ENCODE results near the gene FXN. TPM values are rescaled to one million over a fixed set of nuclear protein-coding genes. Genes with fewer than 3 reads are reported as not detected.
"Not testable (repeated sequence)": the region's sequence is repeated elsewhere in the genome, so short reads cannot be mapped to it uniquely, and the experiment has no call there.

FXN gene
- total RNA-seq, 1 donor from 2014 or later, result 14.6 TPM

GRCh38 chr9:69065660-69066059 lies 30.1 kb downstream of the FXN start:
- DNase-seq (ENCODE audit: extremely low read depth, low read depth, low spot score), result no peak

- DNase-seq (ENCODE audit: extremely low read depth, low read depth, low spot score), result no peak
These were observed 31.4 kb downstream of the FXN start for GRCh38 chr9:69066955-69067354.

- no peak for DNase-seq (ENCODE audit: extremely low read depth, low read depth, low spot score)
These were observed 34.6 kb downstream of the FXN start for GRCh38 chr9:69070201-69070600.

- no peak for DNase-seq (ENCODE audit: extremely low read depth, low read depth, low spot score)
These were observed 35.5 kb downstream of the FXN start for GRCh38 chr9:69071059-69071458.

GRCh38 chr9:69073103-69073502 lies 37.6 kb downstream of the FXN start:
- DNase-seq (ENCODE audit: extremely low read depth, low read depth, low spot score), result no peak

DNA sequence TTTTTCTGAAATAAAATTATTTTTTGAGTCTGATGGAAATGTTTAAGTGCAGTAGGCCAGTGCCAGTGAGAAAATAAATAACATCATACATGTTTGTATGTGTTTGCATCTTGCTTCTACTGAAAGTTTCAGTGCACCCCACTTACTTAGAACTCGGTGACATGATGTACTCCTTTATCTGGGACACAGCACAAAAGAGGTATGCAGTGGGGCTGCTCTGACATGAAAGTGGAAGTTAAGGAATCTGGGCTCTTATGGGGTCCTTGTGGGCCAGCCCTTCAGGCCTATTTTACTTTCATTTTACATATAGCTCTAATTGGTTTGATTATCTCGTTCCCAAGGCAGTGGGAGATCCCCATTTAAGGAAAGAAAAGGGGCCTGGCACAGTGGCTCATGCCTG lies 39.2 kb downstream of the FXN start:
- DNase-seq (ENCODE audit: extremely low read depth, low read depth, low spot score), result no peak

GRCh38 chr9:69076550-69076949 lies 41.0 kb downstream of the FXN start:
- no peak for DNase-seq (ENCODE audit: extremely low read depth, low read depth, low spot score)

DNA sequence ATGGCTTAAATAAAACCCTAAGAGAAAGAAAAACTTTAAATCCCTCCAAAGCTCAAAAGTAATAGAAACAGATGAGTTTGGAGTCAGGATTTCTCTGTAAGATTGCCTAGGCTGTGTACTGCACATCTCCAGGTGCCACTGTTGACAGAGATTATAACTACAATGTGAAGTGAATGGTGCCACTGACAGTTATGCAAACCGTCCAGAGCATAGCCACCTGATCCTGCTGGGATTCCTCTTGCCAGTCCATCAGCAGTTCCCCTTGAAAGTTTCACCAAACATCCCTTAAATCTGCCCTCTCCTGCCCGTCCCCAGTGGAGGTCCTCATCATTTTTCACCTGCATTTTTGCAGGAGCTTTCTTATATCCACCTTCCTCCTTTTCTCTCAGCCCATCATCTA lies 42.5 kb downstream of the FXN start:
- no peak for DNase-seq (ENCODE audit: extremely low read depth, low read depth, low spot score)

GRCh38 chr9:69078581-69078980 lies 43.0 kb downstream of the FXN start:
- DNase-seq (ENCODE audit: extremely low read depth, low read depth, low spot score), result no peak

GRCh38 chr9:69079186-69079585 lies 43.6 kb downstream of the FXN start:
- DNase-seq (ENCODE audit: extremely low read depth, low read depth, low spot score), result no peak

DNA sequence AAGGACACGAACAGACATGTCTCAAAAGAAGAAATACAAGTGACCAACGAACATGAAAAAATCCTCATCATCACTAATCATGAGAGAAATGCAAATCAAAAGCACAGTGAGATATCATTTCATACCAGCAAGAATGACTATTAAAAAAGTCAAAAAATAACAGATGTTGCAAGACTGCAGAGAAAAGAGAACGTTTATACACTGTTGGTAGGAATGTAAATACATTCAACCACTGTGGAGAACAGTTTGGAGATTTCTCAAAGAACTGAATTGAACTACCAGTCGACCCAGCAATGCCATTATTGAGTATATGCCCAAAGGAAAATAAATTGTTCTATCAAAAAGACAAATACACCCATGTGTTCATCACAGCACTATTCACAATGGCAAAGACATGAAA lies 45.7 kb downstream of the FXN start:
- no peak for DNase-seq (ENCODE audit: extremely low read depth, low read depth, low spot score)

- DNase-seq (ENCODE audit: extremely low read depth, low read depth, low spot score), result no peak
These were observed 47.8 kb downstream of the FXN start for GRCh38 chr9:69083321-69083720.

DNA sequence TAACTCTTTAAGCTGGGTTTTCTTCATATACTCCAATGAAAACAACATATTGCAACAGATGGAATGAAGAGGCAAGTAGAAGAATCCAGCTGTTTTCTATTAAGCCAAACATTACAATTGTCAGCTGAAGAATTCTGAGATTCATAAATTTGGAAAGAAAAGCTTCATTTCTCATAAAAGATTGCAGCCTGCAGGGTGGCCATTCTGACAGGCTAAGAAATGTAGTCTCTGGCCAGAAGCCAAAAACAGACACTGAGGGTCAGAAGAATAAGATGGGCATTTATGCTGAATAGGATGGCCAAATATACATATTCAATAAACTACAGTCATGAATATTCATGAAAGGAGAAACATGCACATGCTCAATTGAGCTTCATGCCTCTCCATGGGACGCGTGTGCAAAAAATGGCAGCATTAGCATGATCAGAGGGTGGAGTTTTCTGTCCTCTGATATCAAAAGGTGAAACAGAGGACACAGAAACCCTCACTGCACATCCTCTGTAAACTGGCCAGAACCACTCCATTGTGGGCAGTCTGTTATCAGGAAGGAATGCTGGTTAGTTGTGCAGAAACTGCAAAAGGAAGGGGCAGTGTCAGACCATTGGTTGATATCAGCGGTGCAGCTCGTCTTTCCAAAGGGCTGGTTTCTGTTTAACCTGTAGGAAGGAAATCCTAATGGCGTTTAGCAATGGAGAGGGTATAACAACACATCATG lies 50.2 kb downstream of the FXN start:
- no peak for DNase-seq (ENCODE audit: extremely low read depth, low read depth, low spot score)

- no peak for DNase-seq (ENCODE audit: extremely low read depth, low read depth, low spot score)
These were observed 50.8 kb downstream of the FXN start for GRCh38 chr9:69086312-69086711.

DNA sequence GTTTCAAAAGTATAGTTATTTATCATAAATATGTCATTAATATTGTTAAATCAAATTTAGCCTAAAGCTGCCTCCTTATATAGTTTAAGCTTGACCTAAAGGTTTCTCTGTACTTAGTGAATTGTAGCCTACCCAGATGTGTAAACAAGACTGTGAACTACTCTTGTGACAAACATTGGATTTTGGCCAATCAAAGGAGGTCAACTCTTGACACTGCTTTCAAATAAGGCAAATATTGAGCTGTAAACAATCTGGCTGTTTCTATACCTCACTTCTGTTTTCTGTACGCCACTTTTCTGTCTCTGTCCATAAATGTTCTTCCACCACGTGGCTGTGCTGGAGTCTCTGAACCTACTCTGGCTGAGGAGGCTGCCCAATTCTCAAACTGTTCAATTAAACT lies 51.2 kb downstream of the FXN start:
- DNase-seq (ENCODE audit: extremely low read depth, low read depth, low spot score), result no peak

DNA sequence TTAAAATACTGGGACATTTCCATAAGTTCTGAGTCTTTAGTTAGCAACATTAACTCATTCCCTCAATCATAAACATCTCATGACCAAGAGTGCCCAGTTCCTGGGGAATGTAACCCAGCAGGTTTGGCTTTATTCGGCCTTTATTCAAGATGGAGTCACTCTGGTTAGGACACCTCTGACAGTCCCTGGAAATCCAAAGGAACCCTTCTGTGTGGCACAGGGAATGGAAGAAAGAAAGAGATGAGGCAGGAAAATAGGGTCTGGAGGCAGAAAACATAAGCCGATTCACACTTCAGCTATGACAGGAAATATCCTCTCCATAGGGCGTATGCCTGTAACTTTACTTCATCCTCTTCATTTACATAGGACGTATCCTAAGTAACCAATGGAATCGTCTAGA lies 53.5 kb downstream of the FXN start:
- DNase-seq (ENCODE audit: extremely low read depth, low read depth, low spot score), result no peak

- DNase-seq (ENCODE audit: extremely low read depth, low read depth, low spot score), result no peak
These were observed 53.9 kb downstream of the FXN start for GRCh38 chr9:69089491-69089890.

DNA sequence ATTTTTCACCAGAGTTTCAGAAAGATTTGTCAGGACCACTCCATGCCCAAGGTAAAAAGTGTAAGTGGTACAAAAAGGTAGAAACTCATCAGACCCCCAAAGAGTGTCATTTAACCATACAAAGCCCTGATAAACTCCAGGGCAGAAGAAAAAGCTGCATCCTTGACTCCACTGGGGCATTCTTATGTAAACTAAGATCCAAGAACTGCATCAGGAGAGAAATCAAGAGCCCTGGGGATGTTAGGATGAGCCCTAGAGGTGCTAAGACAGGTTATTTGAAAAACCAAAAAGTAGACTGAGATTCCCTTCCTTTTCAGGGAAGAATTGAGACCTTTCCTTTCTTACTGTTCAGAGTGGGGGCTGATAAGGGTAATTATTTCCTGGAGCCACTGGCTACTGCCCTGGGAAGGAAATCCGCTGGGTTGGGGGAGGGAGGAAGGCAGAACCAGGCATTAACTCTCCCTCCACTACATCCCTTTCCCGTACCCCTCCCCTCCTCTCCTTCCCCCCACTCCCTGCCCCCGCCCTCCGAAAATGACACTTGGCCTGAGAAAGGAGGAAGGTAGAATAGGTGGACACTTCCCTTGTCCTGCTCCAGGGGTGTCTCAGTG lies 54.7 kb downstream of the FXN start:
- DNase-seq (ENCODE audit: extremely low read depth, low read depth, low spot score), result no peak

- no peak for DNase-seq (ENCODE audit: extremely low read depth, low read depth, low spot score)
These were observed 55.4 kb downstream of the FXN start for GRCh38 chr9:69090946-69091345.

DNA sequence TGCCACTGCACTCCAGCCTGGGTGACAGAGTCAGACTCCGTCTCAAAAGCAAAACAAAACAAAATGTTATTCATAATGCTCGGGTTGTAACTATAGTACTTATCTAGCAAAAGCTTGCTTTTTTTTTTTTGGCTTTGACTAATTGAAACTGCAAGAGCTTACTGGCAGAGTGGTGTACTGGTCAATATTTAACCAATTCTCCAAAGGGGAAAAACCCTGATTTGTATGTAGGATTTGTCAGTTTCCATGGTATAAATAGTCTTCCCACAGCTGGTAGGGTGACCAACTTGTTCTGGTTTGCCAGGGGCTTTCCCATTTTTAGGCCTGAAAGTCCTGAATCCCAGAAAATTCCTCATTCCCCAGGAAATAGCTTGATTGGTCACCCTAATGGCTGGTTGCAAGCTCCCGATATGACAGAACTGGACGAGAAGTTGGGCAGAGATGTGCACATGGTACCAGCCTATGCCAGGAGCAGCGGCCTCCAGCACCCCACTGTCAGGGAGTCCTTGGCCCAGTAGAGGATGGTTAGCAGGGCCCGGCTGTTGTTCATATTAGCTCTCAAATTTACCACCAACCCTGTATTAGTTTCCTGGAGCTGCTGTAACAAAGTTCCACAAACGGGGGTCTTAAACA lies 58.0 kb downstream of the FXN start:
- no peak for DNase-seq (ENCODE audit: extremely low read depth, low read depth, low spot score)

GRCh38 chr9:69094361-69095135 lies 59.0 kb downstream of the FXN start:
- not testable (repeated sequence) for DNase-seq (ENCODE audit: extremely low read depth, low read depth, low spot score)

Data from glomerular endothelial cell (primary cell).